Kidney (tissue), 14 donors: ENCODE data around the gene EXOC3L1. TPM values are rescaled to one million over a fixed set of nuclear protein-coding genes. Genes with fewer than 3 reads are reported as not detected.
A peak's percentile ranks its signal among the peaks of the same experiment; 100 is the strongest.

ENCODE experiments used
- DNase-seq, 5 donors: peaks; one replicate each; pipeline ENCODE4 v3.0.0-alpha.2; 2013 to 2020
- FAIRE-seq: peaks from 2 replicates; lab custom pipeline; 2012; peaks lifted over from hg19 to GRCh38; lab: Jason Lieb, UNC
- H3K27ac ChIP-seq, 2 donors: one replicate each; pipeline ENCODE4 v1.7.0; 2013; ENCODE audit warnings: low read depth in 2 of 2, low read length in 2 of 2, inconsistent platforms in 1 of 2
- H3K27me3 ChIP-seq: one replicate; pipeline ENCODE4 v1.7.1; 2013; ENCODE audit warnings: low read length, inconsistent platforms; ENCODE audit not compliant: control insufficient read depth, insufficient read depth
- H3K36me3 ChIP-seq, 3 donors: one replicate each; pipeline versions ENCODE4 v1.7.0 to v1.7.1; 2013; ENCODE audit warnings: low read length in 3 of 3, control low read depth in 1 of 3, inconsistent platforms in 1 of 3; ENCODE audit not compliant: insufficient read depth in 3 of 3, control insufficient read depth in 2 of 3
- H3K4me1 ChIP-seq, 3 donors: one replicate each; pipeline versions ENCODE4 v1.7.0 to v1.7.1; 2013; ENCODE audit warnings: low read length in 3 of 3, inconsistent platforms in 1 of 3, low read depth in 1 of 3; ENCODE audit not compliant: control insufficient read depth in 2 of 3, insufficient read depth in 2 of 3
- H3K4me3 ChIP-seq, 3 donors: one replicate each; pipeline versions ENCODE4 v1.7.0 to v1.8.1; 2013; ENCODE audit warnings: low read length in 3 of 3, control low read depth in 1 of 3, inconsistent platforms in 1 of 3
- H3K9ac ChIP-seq, 3 donors: one replicate each; pipeline versions ENCODE4 v1.7.0 to v1.7.1; 2013; ENCODE audit warnings: low read length in 3 of 3, control low read depth in 1 of 3, inconsistent platforms in 1 of 3
- H3K9me3 ChIP-seq, 3 donors: one replicate each; pipeline versions ENCODE4 v1.7.0 to v1.7.1; 2013; ENCODE audit warnings: low read length in 3 of 3, control low read depth in 1 of 3, inconsistent platforms in 1 of 3; ENCODE audit not compliant: control insufficient read depth in 2 of 3, insufficient read depth in 1 of 3
- CTCF ChIP-seq: IDR thresholded peaks from 3 replicates; pipeline ENCODE4 v1.5.1; 2012; ENCODE audit warnings: mild to moderate bottlenecking, moderate library complexity, borderline replicate concordance; ENCODE audit not compliant: insufficient read depth; ENCODE audit errors: extremely low read depth
- intact Hi-C: fragments of 100-400 bp; cut with DNase I; formaldehyde crosslinking; loops from one replicate; pipeline ENCODE4 v1.11.1; 2022
- polyA plus RNA-seq: library from polyadenylated mRNA; stranded (reverse); fragments of 350-450 nt; fragmentation: Illumina TruSeq; extraction: RNeasy Lipid Tissue Mini Kit (QIAGEN cat#74804); gene quantifications from one replicate; pipeline ENCODE4 v1.2.3, GENCODE V29; 2014; ENCODE audit warnings: low read depth, low replicate concordance; ENCODE audit not compliant: insufficient read depth
- total RNA-seq: library from RNA; stranded (reverse); fragmentation: NEBNext Ultra II Directional; extraction: Animal tissue kit (Norgen Biotek cat#: 25700); gene quantifications from one replicate; pipeline ENCODE4 v1.2.1, GENCODE V29; 2021
- donor health status: control.
- donor health status: control.
- donor health status: control.
- donor health status: control.
- donor health status: control.
- donor health status: DM: yes; HTN: yes; CAD: no.
- donor health status: Normal renal cell carcinoma (clear cell type).

Gene EXOC3L1
- total and polyA plus RNA-seq, 2 donors from 2014 or later: 7.2 to 9.9 TPM

GRCh38 chr16:67210069-67210937 lies 20.4 kb upstream of the EXOC3L1 start:
- DNase-seq (no peak), FAIRE-seq (no peak)
- no peak overlapping the region for H3K4me3 ChIP-seq
- H3K36me3 ChIP-seq: no peaks in the 10 kb centered on the region
- H3K9ac ChIP-seq: no peak overlapping the region
- TF ChIP-seq CTCF: no peak
- peaks cover 0 to 2% (median 0%) of the 10 kb centered on the region in 3 donors for H3K4me1 ChIP-seq
- no peaks in the 10 kb centered on the region for H3K27me3 ChIP-seq
- intact Hi-C loops: no loop called here
- no peak overlapping the region for H3K27ac ChIP-seq
- no peaks in the 10 kb centered on the region for H3K9me3 ChIP-seq

- H3K27me3 ChIP-seq: no peaks in the 10 kb centered on the region
- H3K36me3 ChIP-seq: no peaks in the 10 kb centered on the region
- no peak overlapping the region for H3K4me3 ChIP-seq
- H3K4me1 ChIP-seq: peaks cover 0 to 2% (median 0%) of the 10 kb centered on the region in 3 donors
- no peak for TF ChIP-seq CTCF
- DNase-seq (no peak), FAIRE-seq (no peak)
- intact Hi-C loops: no loop called here
- no peaks in the 10 kb centered on the region for H3K9me3 ChIP-seq
- no peak overlapping the region for H3K27ac ChIP-seq
- H3K9ac ChIP-seq: no peak overlapping the region
These were observed 19.6 kb upstream of the EXOC3L1 start for GRCh38 chr16:67209565-67209964.

GRCh38 chr16:67208154-67208896 lies 18.4 kb upstream of the EXOC3L1 start:
- H3K9ac ChIP-seq: no peak overlapping the region
- peaks cover 0 to 3% (median 0%) of the 10 kb centered on the region in 3 donors for H3K36me3 ChIP-seq
- DNase-seq: peak in 1 of 5 donors; percentile 64
- peaks cover 0 to 2% (median 0%) of the 10 kb centered on the region in 3 donors for H3K4me1 ChIP-seq
- FAIRE-seq: no peak
- no peak overlapping the region for H3K27ac ChIP-seq
- no peak for TF ChIP-seq CTCF
- no peaks in the 10 kb centered on the region for H3K27me3 ChIP-seq
- intact Hi-C loops: no loop called here
- H3K4me3 ChIP-seq: no peak overlapping the region
- no peaks in the 10 kb centered on the region for H3K9me3 ChIP-seq
